ENCODE results near the gene PLEKHO2.

The PLEKHO2 gene

GRCh38 chr15:64901141-64901540, 59.4 kb downstream of the PLEKHO2 start:
- TF ChIP-seq EZH2phosphoT487 (conservative IDR thresholded peaks at IDR 0.05; ENCODE audit: low read length) (no peak), CTCF (IDR thresholded peaks at IDR 0.05; ENCODE audit: insufficient read depth, low read length, poor library complexity, severe bottlenecking) (no peak)
- Histone ChIP-seq H4K20me1 (ENCODE audit: low read depth, low read length) (no peaks in the 10 kb centered on the region), H3F3A (ENCODE audit: insufficient read depth) (peaks cover 3% of the 10 kb centered on the region), H2AFZ (ENCODE audit: low read depth, low read length, severe bottlenecking) (no peak overlapping the region), H3K9ac (ENCODE audit: low read length) (no peak overlapping the region), H3K36me3 (ENCODE audit: low read length) (no peaks in the 10 kb centered on the region), H3K79me2 (ENCODE audit: insufficient read depth, low read length) (no peaks in the 10 kb centered on the region), H3K9me3 (ENCODE audit: insufficient read depth, low read length) (peaks cover 6% of the 10 kb centered on the region; the same call in 1 of the 2 replicates), H3K4me3 (ENCODE audit: insufficient read depth, low read length, poor library complexity, severe bottlenecking) (no peak overlapping the region), H3K9me2 (replicated peaks; ENCODE audit: insufficient read depth, low read length) (no peaks in the 10 kb centered on the region), H3K27me3 (ENCODE audit: low read length) (no peaks in the 10 kb centered on the region), H3K4me2 (ENCODE audit: low read depth, low read length, poor library complexity, severe bottlenecking) (no peak overlapping the region), H3K27ac (ENCODE audit: low read depth, low read length) (no peak overlapping the region)

- H3K27ac ChIP-seq (ENCODE audit: low read depth, low read length): peak overlapping the region; percentile 41; the same call in 1 of the 2 replicates
- H3K27me3 ChIP-seq (ENCODE audit: low read length): no peaks in the 10 kb centered on the region
- no peaks in the 10 kb centered on the region for H3K9me2 ChIP-seq (replicated peaks; ENCODE audit: insufficient read depth, low read length)
- peaks cover 6% of the 10 kb centered on the region; the same call in 1 of the 2 replicates for H3K9me3 ChIP-seq (ENCODE audit: insufficient read depth, low read length)
- no peak for TF ChIP-seq CTCF (IDR thresholded peaks at IDR 0.05; ENCODE audit: insufficient read depth, low read length, poor library complexity, severe bottlenecking)
- TF ChIP-seq EZH2phosphoT487 (conservative IDR thresholded peaks at IDR 0.05; ENCODE audit: low read length): no peak
- no peaks in the 10 kb centered on the region for H3K79me2 ChIP-seq (ENCODE audit: insufficient read depth, low read length)
- H3K4me3 ChIP-seq (ENCODE audit: insufficient read depth, low read length, poor library complexity, severe bottlenecking): no peak overlapping the region
- no peak overlapping the region for H2AFZ ChIP-seq (ENCODE audit: low read depth, low read length, severe bottlenecking)
- H3K36me3 ChIP-seq (ENCODE audit: low read length): no peaks in the 10 kb centered on the region
- no peak overlapping the region for H3K9ac ChIP-seq (ENCODE audit: low read length)
- H3K4me2 ChIP-seq (ENCODE audit: low read depth, low read length, poor library complexity, severe bottlenecking): peak overlapping the region; percentile 9
- H3F3A ChIP-seq (ENCODE audit: insufficient read depth): no peaks in the 10 kb centered on the region
- H4K20me1 ChIP-seq (ENCODE audit: low read depth, low read length): no peaks in the 10 kb centered on the region
Observed at GRCh38 chr15:64901914-64902313, 60.2 kb downstream of the PLEKHO2 start.

- H3K9me2 ChIP-seq (replicated peaks; ENCODE audit: insufficient read depth, low read length): no peaks in the 10 kb centered on the region
- H3K4me2 ChIP-seq (ENCODE audit: low read depth, low read length, poor library complexity, severe bottlenecking): no peak overlapping the region
- H2AFZ ChIP-seq (ENCODE audit: low read depth, low read length, severe bottlenecking): no peak overlapping the region
- no peak overlapping the region for H3K9ac ChIP-seq (ENCODE audit: low read length)
- H3K27ac ChIP-seq (ENCODE audit: low read depth, low read length): no peak overlapping the region
- no peaks in the 10 kb centered on the region for H3F3A ChIP-seq (ENCODE audit: insufficient read depth)
- TF ChIP-seq CTCF (IDR thresholded peaks at IDR 0.05; ENCODE audit: insufficient read depth, low read length, poor library complexity, severe bottlenecking): no peak
- TF ChIP-seq EZH2phosphoT487 (conservative IDR thresholded peaks at IDR 0.05; ENCODE audit: low read length): no peak
- no peak overlapping the region for H3K4me3 ChIP-seq (ENCODE audit: insufficient read depth, low read length, poor library complexity, severe bottlenecking)
- H3K27me3 ChIP-seq (ENCODE audit: low read length): no peaks in the 10 kb centered on the region
- H4K20me1 ChIP-seq (ENCODE audit: low read depth, low read length): no peaks in the 10 kb centered on the region
- H3K9me3 ChIP-seq (ENCODE audit: insufficient read depth, low read length): peaks cover 6% of the 10 kb centered on the region; the same call in 1 of the 2 replicates
- no peaks in the 10 kb centered on the region for H3K36me3 ChIP-seq (ENCODE audit: low read length)
- H3K79me2 ChIP-seq (ENCODE audit: insufficient read depth, low read length): no peaks in the 10 kb centered on the region
Observed at GRCh38 chr15:64902863-64903262, 61.1 kb downstream of the PLEKHO2 start.
